ENCODE measurements around the gene SPOCK1.

The SPOCK1 gene

GRCh38 chr5:137082951-137083350, 416.2 kb downstream of the SPOCK1 start:
- no peak overlapping the region for H3K4me3 ChIP-seq (ENCODE audit: low read depth, low read length)
- no peak for TF ChIP-seq CTCF (IDR thresholded peaks at IDR 0.05; ENCODE audit: borderline replicate concordance, insufficient read depth, low read depth, low read length)

GRCh38 chr5:137078171-137078665, 420.9 kb downstream of the SPOCK1 start:
- H3K4me3 ChIP-seq (ENCODE audit: low read depth, low read length), result no peak overlapping the region
- TF ChIP-seq CTCF (IDR thresholded peaks at IDR 0.05; ENCODE audit: borderline replicate concordance, insufficient read depth, low read depth, low read length), result no peak

GRCh38 chr5:137075163-137075970, 423.8 kb downstream of the SPOCK1 start:
- TF ChIP-seq CTCF (IDR thresholded peaks at IDR 0.05; ENCODE audit: borderline replicate concordance, insufficient read depth, low read depth, low read length), result peak; percentile 77
- no peak overlapping the region for H3K4me3 ChIP-seq (ENCODE audit: low read depth, low read length)

GRCh38 chr5:137073189-137073588, 425.9 kb downstream of the SPOCK1 start:
- H3K4me3 ChIP-seq (ENCODE audit: low read depth, low read length), result no peak overlapping the region
- no peak for TF ChIP-seq CTCF (IDR thresholded peaks at IDR 0.05; ENCODE audit: borderline replicate concordance, insufficient read depth, low read depth, low read length)

GRCh38 chr5:137072361-137073115, 426.6 kb downstream of the SPOCK1 start:
- no peak overlapping the region for H3K4me3 ChIP-seq (ENCODE audit: low read depth, low read length)
- no peak for TF ChIP-seq CTCF (IDR thresholded peaks at IDR 0.05; ENCODE audit: borderline replicate concordance, insufficient read depth, low read depth, low read length)

GRCh38 chr5:137071931-137072330, 427.2 kb downstream of the SPOCK1 start:
- no peak for TF ChIP-seq CTCF (IDR thresholded peaks at IDR 0.05; ENCODE audit: borderline replicate concordance, insufficient read depth, low read depth, low read length)
- H3K4me3 ChIP-seq (ENCODE audit: low read depth, low read length), result no peak overlapping the region

Data from GM12875 (cell line).